H1 (cell line): ENCODE measurements around the gene BCL2L1. TPM values are rescaled to one million over a fixed set of nuclear protein-coding genes. Genes with fewer than 3 reads are reported as not detected.

Experiments used
- CTCF ChIA-PET: fragments of 300-600 bp; sonication (Branson Sonifier 250); formaldehyde crosslinking; loops from one replicate; lab custom pipeline; 2021; ENCODE audit not compliant: partially characterized antibody; lab: Charles Lee
- POLR2A ChIA-PET: fragments of 300-600 bp; sonication (Branson Sonifier 250); formaldehyde crosslinking; loops from one replicate; lab custom pipeline; 2021; ENCODE audit warnings: inconsistent platforms; ENCODE audit not compliant: partially characterized antibody; lab: Charles Lee
- DNase-seq, 2 experiments: peaks; one replicate each; pipeline versions ENCODE4 v3.0.0 to v3.0.0-alpha.2; 2010 to 2022; ENCODE audit warnings: low spot score in 2 of 2, low read depth in 1 of 2, mixed read lengths in 1 of 2
- FAIRE-seq: peaks from 2 replicates; lab custom pipeline; 2011; peaks lifted over from hg19 to GRCh38; lab: Jason Lieb, UNC
- H2AFZ ChIP-seq: 2 replicates; pipeline ENCODE4 v1.8.1; 2012; ENCODE audit warnings: low read length, inconsistent platforms
- H2AK5ac ChIP-seq: 2 replicates; pipeline ENCODE4 v1.6.1; 2013; ENCODE audit warnings: low read depth, low read length
- H2BK120ac ChIP-seq: replicated peaks from 2 replicates; pipeline ENCODE3; 2013; ENCODE audit warnings: low read depth, low read length, inconsistent platforms
- H2BK12ac ChIP-seq: 2 replicates; pipeline ENCODE4 v1.6.1; 2013; ENCODE audit warnings: low read depth, low read length
- H2BK15ac ChIP-seq: 2 replicates; pipeline ENCODE4 v1.6.1; 2013; ENCODE audit warnings: low read length
- H2BK20ac ChIP-seq: 2 replicates; pipeline ENCODE4 v1.6.1; 2013; ENCODE audit warnings: low read length
- H2BK5ac ChIP-seq: 2 replicates; pipeline ENCODE4 v1.6.1; 2013; ENCODE audit warnings: low read depth, low read length
- H3K14ac ChIP-seq: 2 replicates; pipeline ENCODE4 v1.6.1; 2013; ENCODE audit warnings: inconsistent platforms; ENCODE audit not compliant: insufficient read length
- H3K18ac ChIP-seq: 2 replicates; pipeline ENCODE4 v1.6.1; 2013; ENCODE audit warnings: low read length; ENCODE audit errors: extremely low read depth
- H3K23ac ChIP-seq: 2 replicates; pipeline ENCODE4 v1.6.1; 2013; ENCODE audit warnings: inconsistent platforms; ENCODE audit not compliant: insufficient read length
- H3K23me2 ChIP-seq: 2 replicates; pipeline ENCODE4 v1.6.1; 2013; ENCODE audit warnings: low read depth, low read length
- H3K27ac ChIP-seq: 2 replicates; pipeline ENCODE4 v1.6.1; 2011; ENCODE audit warnings: low read depth, low read length, inconsistent platforms
- H3K27me3 ChIP-seq, 4 experiments: replicated peaks in 1 of 4; 1 replicate in 1 of 4; 2 replicates in 3 of 4; pipeline versions ENCODE4 v1.6.1 to v1.8.1; 2011 to 2013; ENCODE audit warnings: low read length in 3 of 4, mild to moderate bottlenecking in 3 of 4, inconsistent platforms in 2 of 4, mixed read lengths in 2 of 4, moderate library complexity in 1 of 4; ENCODE audit not compliant: control insufficient read depth in 3 of 4, insufficient read depth in 3 of 4; ENCODE audit errors: extremely low read depth in 1 of 4
- H3K36me3 ChIP-seq, 4 experiments: 2 replicates each; pipeline versions ENCODE4 v1.6.1 to v1.8.1; 2011 to 2013; ENCODE audit warnings: mild to moderate bottlenecking in 4 of 4, low read length in 3 of 4, moderate library complexity in 2 of 4, control low read depth in 1 of 4, inconsistent platforms in 1 of 4; ENCODE audit not compliant: insufficient read depth in 4 of 4, control insufficient read depth in 2 of 4
- H3K4ac ChIP-seq: replicated peaks from 2 replicates; pipeline ENCODE3; 2013; ENCODE audit warnings: low read length, low read depth, mixed read lengths, inconsistent platforms; ENCODE audit not compliant: insufficient read length
- H3K4me1 ChIP-seq, 4 experiments: replicated peaks in 1 of 4; 1 replicate in 1 of 4; 2 replicates in 3 of 4; pipeline versions ENCODE4 v1.6.1 to v1.8.1; 2011 to 2013; ENCODE audit warnings: low read length in 3 of 4, inconsistent platforms in 2 of 4, mixed read lengths in 1 of 4; ENCODE audit not compliant: insufficient read depth in 4 of 4, control insufficient read depth in 3 of 4
- H3K4me2 ChIP-seq, 2 experiments: 2 replicates each; pipeline versions ENCODE4 v1.6.1 to v1.8.1; 2011 to 2013; ENCODE audit warnings: low read depth in 2 of 2, low read length in 2 of 2, control low read depth in 1 of 2, inconsistent platforms in 1 of 2, mild to moderate bottlenecking in 1 of 2; ENCODE audit not compliant: insufficient read depth in 1 of 2
- H3K4me3 ChIP-seq, 4 experiments: fragments of 200-600, 300-600 bp in 1 of 4; sonication (generic), shearing (Covaris generic), sonication (Bioruptor Twin) in 1 of 4; 2 replicates each; pipeline versions ENCODE4 v1.5.1 to v1.8.1; 2011 to 2016; ENCODE audit warnings: low read length in 4 of 4, low read depth in 3 of 4, control low read depth in 2 of 4, inconsistent platforms in 2 of 4, mild to moderate bottlenecking in 2 of 4, mixed read lengths in 1 of 4, moderate library complexity in 1 of 4; ENCODE audit not compliant: insufficient read depth in 2 of 4; ENCODE audit errors: extremely low read depth in 1 of 4
- H3K56ac ChIP-seq: replicated peaks from 2 replicates; pipeline ENCODE3; 2013; ENCODE audit warnings: low read depth, mild to moderate bottlenecking, mixed read lengths, low read length, inconsistent platforms; ENCODE audit not compliant: insufficient read length
- H3K79me1 ChIP-seq: 2 replicates; pipeline ENCODE4 v1.6.1; 2013; ENCODE audit warnings: low read depth, low read length, control low read depth
- H3K79me2 ChIP-seq, 2 experiments: 2 replicates each; pipeline versions ENCODE4 v1.6.1 to v1.8.1; 2012 to 2013; ENCODE audit warnings: low read length in 2 of 2, mild to moderate bottlenecking in 2 of 2, inconsistent platforms in 1 of 2; ENCODE audit not compliant: insufficient read depth in 2 of 2, control insufficient read depth in 1 of 2
- H3K9ac ChIP-seq, 4 experiments: replicated peaks in 1 of 4; 1 replicate in 1 of 4; 2 replicates in 3 of 4; pipeline versions ENCODE4 v1.6.1 to v1.8.1; 2011 to 2013; ENCODE audit warnings: low read depth in 3 of 4, low read length in 3 of 4, control low read depth in 2 of 4, mild to moderate bottlenecking in 2 of 4, moderate library complexity in 2 of 4, inconsistent platforms in 1 of 4; ENCODE audit errors: extremely low read depth in 1 of 4
- H3K9me3 ChIP-seq, 2 experiments: 2 replicates each; pipeline versions ENCODE4 v1.6.1 to v1.8.1; 2012 to 2013; ENCODE audit warnings: mild to moderate bottlenecking in 2 of 2, moderate library complexity in 2 of 2, control low read depth in 1 of 2, inconsistent platforms in 1 of 2, low read depth in 1 of 2, low read length in 1 of 2, mixed read lengths in 1 of 2; ENCODE audit not compliant: insufficient read depth in 2 of 2
- H4K20me1 ChIP-seq, 2 experiments: replicated peaks in 1 of 2; 2 replicates each; pipeline versions ENCODE3 to v1.8.1; 2011 to 2013; ENCODE audit warnings: inconsistent platforms in 2 of 2, low read length in 2 of 2, mild to moderate bottlenecking in 1 of 2; ENCODE audit not compliant: insufficient read depth in 2 of 2, control insufficient read depth in 1 of 2
- H4K5ac ChIP-seq: 2 replicates; pipeline ENCODE4 v1.6.1; 2013; ENCODE audit warnings: low read length, low read depth, mixed read lengths, inconsistent platforms; ENCODE audit not compliant: insufficient read length
- H4K8ac ChIP-seq: 2 replicates; pipeline ENCODE4 v1.8.0; 2013; ENCODE audit warnings: mild to moderate bottlenecking, moderate library complexity, low read length, inconsistent platforms; ENCODE audit not compliant: insufficient read depth; ENCODE audit errors: extremely low read depth
- H4K91ac ChIP-seq: replicated peaks from 2 replicates; pipeline ENCODE3; 2013; ENCODE audit warnings: low read length, mixed read lengths, inconsistent platforms; ENCODE audit not compliant: insufficient read length
- CREB1 ChIP-seq: IDR thresholded peaks from 2 replicates; pipeline ENCODE4 v1.6.1; 2012; ENCODE audit warnings: inconsistent platforms
- JUN ChIP-seq: IDR thresholded peaks from 2 replicates; pipeline ENCODE4 v1.6.1; 2011; ENCODE audit warnings: low read depth, mild to moderate bottlenecking, improper control_type of control experiment, low read length
- YY1 ChIP-seq: IDR thresholded peaks from 2 replicates; pipeline ENCODE4 v1.6.1; 2011; ENCODE audit warnings: low read depth, mild to moderate bottlenecking, low read length
- WGBS, 2 experiments: shearing (Covaris generic) in 1 of 2; methylation state at CpG; one replicate each; pipeline versions ENCODE4 v1.1.6 to v1.1.7; 2013 to 2015; ENCODE audit warnings: low lambda C conversion rate in 2 of 2, mixed read lengths in 2 of 2, inconsistent platforms in 1 of 2, low coverage in 1 of 2, missing lambda C conversion rate in 1 of 2; ENCODE audit not compliant: insufficient replicate concordance in 2 of 2, insufficient coverage in 1 of 2, insufficient read length in 1 of 2; ENCODE audit errors: extremely low coverage in 1 of 2, missing lambda C conversion rate in 1 of 2; 5-methylcytosine and 5-hydroxymethylcytosine counted together
- polyA plus RNA-seq, 7 experiments: library from polyadenylated mRNA; depleted of rRNA in 3 of 7; stranded (reverse) in 5 of 7; unstranded in 2 of 7; fragments of >200 nt in 5 of 7; fragments of 200-250 nt in 2 of 7; gene quantifications; 1 replicate in 5 of 7; 2 replicates in 1 of 7; 4 replicates in 1 of 7; pipeline versions ENCODE4 v1.2.1 to v1.2.3, GENCODE V29; 2011 to 2013; ENCODE audit warnings: missing spikeins in 2 of 7, mixed read lengths in 2 of 7
- total RNA-seq: library from RNA; stranded (reverse); fragmentation: NEBNext Ultra II Directional; extraction: Animal tissue kit (Norgen Biotek cat#: 25700); gene quantifications from 2 replicates; pipeline ENCODE4 v1.2.1, GENCODE V29; 2021

BCL2L1 gene
- total and polyA plus RNA-seq, 2 of the 8 experiments (the other 6 are each of a cell fraction or from before 2014, with no cell fraction given), result 64.9 to 66.1 TPM

- Histone ChIP-seq H3K4me3 (no peak overlapping the region; a peak in 1 of 8 replicates), H4K20me1 (no peaks in the 10 kb centered on the region), H4K8ac (no peak overlapping the region), H3K36me3 (peaks cover 0 to 2% (median 0%) of the 10 kb centered on the region in 4 experiments; a peak in 3 of 8 replicates), H2BK12ac (peak overlapping the region; percentile 83), H2BK15ac (no peak overlapping the region), H2BK20ac (no peak overlapping the region), H3K23me2 (no peaks in the 10 kb centered on the region), H3K27ac (0 out of 2 replicates have a peak overlapping the region, but pooled peaks have one; percentile 15), H2AFZ (no peak overlapping the region), H3K56ac (no peak overlapping the region), H3K23ac (no peak overlapping the region), H3K4ac (no peak overlapping the region), H3K79me1 (peaks cover 8% of the 10 kb centered on the region; the same call in 1 of the 2 replicates), H4K5ac (no peak overlapping the region), H3K9ac (no peak overlapping the region; a peak in 1 of 7 replicates), H2BK5ac (peak overlapping the region; percentile 2; the same call in 1 of the 2 replicates), H3K9me3 (no peaks in the 10 kb centered on the region), H3K4me2 (no peak overlapping the region), H2BK120ac (peak overlapping the region; percentile 18), H4K91ac (no peak overlapping the region), H2AK5ac (no peak overlapping the region), H3K27me3 (no peaks in the 10 kb centered on the region), H3K18ac (no peak overlapping the region), H3K14ac (no peak overlapping the region), H3K79me2 (peaks cover 0 to 11% of the 10 kb centered on the region in 2 experiments; a peak in 2 of 4 replicates), H3K4me1 (peaks cover 3 to 7% (median 6%) of the 10 kb centered on the region in 4 experiments; a peak in 6 of 7 replicates)
- CTCF ChIA-PET, result interaction anchor here (0.8 to 1.7 kb wide), 5 partner anchors 43 to 335 kb away, joined by 3 to 11 read pairs (median 4); partner anchors contain the start of gene BCL2L1
- FAIRE-seq, result no peak
- DNase-seq, result no peak
- POLR2A ChIA-PET, result interaction anchor here (1.1 to 1.5 kb wide), 3 partner anchors 18 to 39 kb away, joined by 3 read pairs; no protein-coding TSS in a partner anchor
- WGBS, 2 experiments, result 93% methylated on average over 9 of the region's 9 CpGs; no CpG with 5 or more reads in 1 of the 2 experiments
- no peak for TF ChIP-seq CREB1
- no peak for TF ChIP-seq YY1
- TF ChIP-seq JUN, result no peak
Observed at GRCh38 chr20:31679357-31680285, 43.0 kb downstream of the BCL2L1 start.
